SKM-1 (cell line): ENCODE measurements around the gene C12orf60.

Source experiments
- DNase-seq: peaks from one replicate; lab custom pipeline; 2025; ENCODE audit not compliant: unreplicated experiment; lab: John Stamatoyannopoulos, UW

C12orf60 gene

DNA sequence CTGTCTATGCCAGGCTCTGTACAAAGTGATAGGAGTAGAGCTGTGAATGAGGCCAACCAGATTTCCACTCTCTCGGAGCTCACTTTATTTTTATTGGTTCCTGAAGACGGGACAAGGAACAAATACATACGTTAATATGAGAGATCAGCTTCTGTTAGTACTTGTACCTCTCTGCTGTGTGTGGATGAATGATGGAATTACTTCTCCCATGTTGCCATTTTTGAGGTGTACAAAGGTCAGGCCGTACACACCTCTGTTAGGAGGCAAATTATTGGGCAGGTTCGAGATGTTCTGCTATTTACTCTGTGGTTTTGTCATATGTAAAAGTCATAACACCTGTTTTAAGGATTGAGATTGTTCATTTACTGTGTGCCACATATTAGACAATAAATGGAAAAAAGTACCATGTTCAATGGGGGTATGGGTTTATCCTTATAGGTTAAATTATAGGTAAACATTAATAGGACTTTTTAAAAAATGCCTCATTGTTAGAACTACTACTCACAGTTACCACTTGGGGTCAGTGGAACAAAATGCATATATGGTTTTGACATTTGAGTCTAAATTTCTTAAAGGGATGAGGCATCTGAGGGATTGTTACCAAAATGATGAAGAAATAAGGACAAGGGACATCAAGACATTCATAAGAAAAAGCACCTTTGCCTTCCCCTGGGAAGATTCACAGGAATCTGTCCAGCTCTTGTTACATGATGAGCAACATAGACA is 27.1 kb upstream of the C12orf60 start:
- no peak for DNase-seq

GRCh38 chr12:14777271-14777670 is 26.2 kb upstream of the C12orf60 start:
- no peak for DNase-seq

- no peak for DNase-seq
These were observed 23.6 kb upstream of the C12orf60 start for GRCh38 chr12:14779834-14780233.

GRCh38 chr12:14780859-14781258 is 22.6 kb upstream of the C12orf60 start:
- DNase-seq: no peak

- DNase-seq: no peak
These were observed 21.9 kb upstream of the C12orf60 start for GRCh38 chr12:14781563-14781962.

GRCh38 chr12:14782756-14783155 is 20.7 kb upstream of the C12orf60 start:
- DNase-seq: no peak

DNA sequence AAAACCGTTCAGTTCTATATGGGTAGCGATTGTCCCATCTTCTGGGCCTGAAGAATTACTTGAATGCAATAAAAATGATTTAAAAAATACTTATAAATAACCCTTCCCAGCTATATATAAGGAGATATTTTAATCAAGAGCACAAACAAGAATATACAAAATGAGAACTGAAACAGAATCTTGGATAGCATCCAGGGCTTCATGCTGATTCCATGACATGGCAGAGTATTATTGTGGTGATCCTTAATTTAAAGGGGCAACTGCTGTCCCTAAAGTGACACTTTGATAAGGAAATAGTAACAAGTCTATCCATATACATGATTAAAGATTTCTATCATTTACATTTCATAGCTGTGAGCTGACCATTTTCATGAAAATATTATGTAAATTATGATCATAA is 19.0 kb upstream of the C12orf60 start:
- no peak for DNase-seq

- DNase-seq: no peak
These were observed 17.9 kb upstream of the C12orf60 start for GRCh38 chr12:14785568-14785967.

- no peak for DNase-seq
These were observed 8.4 kb upstream of the C12orf60 start for GRCh38 chr12:14795028-14795448.

GRCh38 chr12:14802247-14802646 is 1.2 kb upstream of the C12orf60 start:
- DNase-seq: no peak

GRCh38 chr12:14802721-14803010 is 804 bp upstream of the C12orf60 start:
- DNase-seq: no peak

DNA sequence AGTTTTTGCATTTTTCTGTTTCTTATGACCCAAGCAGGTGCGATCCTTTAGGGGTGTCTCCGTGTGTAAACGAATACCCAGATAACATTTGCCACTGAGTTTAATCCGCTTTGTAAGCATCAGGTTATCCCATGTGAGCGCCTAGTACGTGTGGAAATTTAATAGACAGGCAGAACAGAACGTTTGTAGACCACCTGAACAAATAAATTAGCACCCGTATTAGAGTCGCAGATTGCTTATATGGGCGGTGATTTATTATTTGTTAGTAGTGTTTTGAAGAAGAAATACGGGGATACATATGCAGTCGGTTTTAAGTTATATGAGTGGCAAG is 325 bp downstream of the C12orf60 start:
- DNase-seq: no peak

GRCh38 chr12:14810167-14810952 is 6.9 kb downstream of the C12orf60 start:
- DNase-seq: no peak

DNA sequence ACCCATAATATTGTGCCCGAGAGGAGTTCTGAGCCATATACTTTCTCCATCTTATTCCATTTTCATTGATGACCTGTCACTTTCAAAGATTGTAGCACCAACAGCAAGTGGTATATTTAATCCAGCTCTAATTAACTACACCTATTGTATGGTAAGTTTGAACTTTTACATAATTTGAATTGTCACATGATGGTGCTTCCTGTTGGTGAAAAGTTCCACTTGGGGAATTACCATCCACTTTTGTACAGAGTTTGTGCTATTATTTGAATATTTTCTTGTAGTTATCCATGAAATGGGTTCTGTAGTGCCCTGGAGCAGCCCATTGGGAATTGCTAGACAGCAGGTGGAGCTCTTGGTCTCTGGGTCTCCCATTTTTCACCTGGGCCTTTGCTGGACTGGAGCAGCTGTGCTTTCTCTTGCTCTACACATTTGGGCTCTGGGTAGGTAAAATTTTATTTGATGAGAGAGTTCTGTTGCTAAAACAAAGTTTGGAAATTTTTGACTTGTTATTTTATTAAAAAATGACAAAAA is 7.5 kb downstream of the C12orf60 start:
- DNase-seq: no peak

- no peak for DNase-seq
These were observed 8.0 kb downstream of the C12orf60 start for GRCh38 chr12:14811486-14811885.

- DNase-seq: no peak
These were observed 10.5 kb downstream of the C12orf60 start, which contains the start of gene SMCO3 for GRCh38 chr12:14814014-14814413. TSS of gene SMCO3 (minus strand) at chr12:14814182. CDS start at chr12:14806680, 7,502 bp downstream.

GRCh38 chr12:14824012-14824634 is 20.7 kb downstream of the C12orf60 start:
- no peak for DNase-seq

GRCh38 chr12:14825256-14825655 is 21.8 kb downstream of the C12orf60 start:
- DNase-seq: no peak

DNA sequence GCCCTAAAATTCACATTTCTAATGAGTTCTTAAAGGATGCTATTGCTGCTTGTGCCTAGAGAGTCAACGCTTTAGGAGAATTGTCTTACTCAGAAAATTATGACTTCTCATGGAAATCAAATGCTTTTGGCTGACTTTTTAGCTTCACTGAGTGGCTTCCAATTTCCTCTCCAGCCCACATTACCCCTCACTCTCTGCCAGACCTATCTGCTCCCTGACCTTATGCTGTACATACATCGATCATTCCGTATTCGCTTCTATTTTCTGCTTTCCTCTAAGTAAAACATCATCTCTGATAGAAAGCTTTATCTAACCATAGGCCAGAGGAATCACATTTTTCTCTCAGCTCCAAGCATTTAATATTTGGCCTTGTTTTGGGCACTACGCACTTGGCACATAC is 23.0 kb downstream of the C12orf60 start:
- no peak for DNase-seq

GRCh38 chr12:14827043-14827442 is 23.6 kb downstream of the C12orf60 start:
- no peak for DNase-seq

DNA sequence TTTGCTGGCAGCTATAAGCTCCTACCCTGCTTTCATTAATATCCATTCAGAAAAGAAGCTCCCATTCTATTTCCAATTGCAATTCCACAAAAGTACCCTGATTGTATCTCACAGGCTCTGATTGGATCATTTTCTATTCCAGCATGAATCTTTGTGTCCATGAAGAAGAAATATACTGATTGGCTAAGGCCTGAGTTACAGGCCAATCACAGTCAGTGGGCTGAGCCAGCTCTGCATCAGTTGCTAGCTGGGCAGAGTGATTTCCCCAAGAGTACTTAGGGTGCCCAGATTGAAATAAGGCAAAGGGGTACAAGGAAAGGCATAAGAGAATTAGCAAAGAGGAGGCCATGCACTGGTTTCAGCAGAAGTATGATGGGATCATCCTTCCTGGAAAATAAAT is 25.4 kb downstream of the C12orf60 start:
- no peak for DNase-seq

DNA sequence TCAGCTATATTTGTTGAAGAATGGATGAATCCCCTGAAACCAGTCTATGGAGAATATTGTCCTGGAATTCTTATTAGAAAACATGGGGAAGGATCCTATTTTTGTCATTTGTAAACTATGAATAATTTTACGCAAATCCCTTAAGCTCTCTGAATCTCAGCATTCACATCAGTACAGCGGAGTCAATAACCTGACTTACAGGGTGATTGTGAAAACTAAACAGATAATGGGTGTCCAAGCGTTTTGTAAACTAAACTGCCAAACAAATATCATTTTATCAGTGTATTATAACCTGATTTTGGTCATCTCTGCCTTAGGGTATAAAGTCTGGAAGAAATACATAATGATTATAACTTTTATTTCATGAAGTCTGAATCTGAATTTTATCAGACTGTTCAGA is 29.9 kb downstream of the C12orf60 start:
- DNase-seq: no peak
